HG03196 (cell line): ENCODE data around the gene TMEM38B.
"Not testable (repeated sequence)": the region's sequence is repeated elsewhere in the genome, so short reads cannot be mapped to it uniquely, and the experiment has no call there.

Source experiments
- ATAC-seq: cut with Tn5 transposase; IDR thresholded peaks from one replicate; pipeline ENCODE4 v1.9.1; 2021; ENCODE audit not compliant: unreplicated experiment

Gene TMEM38B

DNA sequence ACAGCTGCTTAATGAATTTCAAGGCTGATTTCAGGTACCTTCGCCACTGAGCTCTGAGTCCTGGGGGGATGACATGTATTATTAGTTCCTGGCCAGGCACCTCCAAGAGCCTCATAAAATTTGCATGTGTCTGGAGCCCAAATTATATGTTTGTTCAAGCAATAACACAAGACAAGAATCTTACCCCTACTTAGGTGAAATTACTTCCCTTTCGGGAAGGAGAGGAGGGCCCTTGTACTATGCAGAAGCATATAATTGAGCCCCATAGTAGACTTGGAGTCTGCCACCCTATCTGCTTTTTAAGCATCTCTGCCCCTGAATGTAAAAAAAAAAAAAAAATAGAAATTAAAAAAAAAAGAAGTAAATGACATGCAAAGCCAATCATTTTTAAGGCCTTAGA, 13.0 kb upstream of the TMEM38B start:
- ATAC-seq: no peak

DNA sequence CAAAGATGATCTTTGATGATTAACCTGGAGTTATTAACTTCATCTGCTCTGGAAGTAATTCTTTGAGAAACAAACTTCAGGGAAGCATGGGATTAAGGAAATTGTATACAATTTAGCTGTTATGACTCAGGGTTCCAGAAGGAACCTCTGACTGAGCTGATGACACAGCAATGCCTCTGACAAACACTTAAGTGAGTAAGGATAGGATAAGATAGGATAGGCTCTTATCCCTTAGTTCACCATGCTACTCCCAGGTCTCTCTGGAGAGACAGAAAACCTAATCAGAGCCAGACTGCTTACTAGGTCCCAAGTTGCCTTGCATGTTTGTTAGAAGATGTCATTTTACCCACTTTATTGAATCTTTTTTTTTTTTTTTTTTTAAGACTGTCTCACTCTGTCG, 12.6 kb upstream of the TMEM38B start:
- ATAC-seq: no peak

DNA sequence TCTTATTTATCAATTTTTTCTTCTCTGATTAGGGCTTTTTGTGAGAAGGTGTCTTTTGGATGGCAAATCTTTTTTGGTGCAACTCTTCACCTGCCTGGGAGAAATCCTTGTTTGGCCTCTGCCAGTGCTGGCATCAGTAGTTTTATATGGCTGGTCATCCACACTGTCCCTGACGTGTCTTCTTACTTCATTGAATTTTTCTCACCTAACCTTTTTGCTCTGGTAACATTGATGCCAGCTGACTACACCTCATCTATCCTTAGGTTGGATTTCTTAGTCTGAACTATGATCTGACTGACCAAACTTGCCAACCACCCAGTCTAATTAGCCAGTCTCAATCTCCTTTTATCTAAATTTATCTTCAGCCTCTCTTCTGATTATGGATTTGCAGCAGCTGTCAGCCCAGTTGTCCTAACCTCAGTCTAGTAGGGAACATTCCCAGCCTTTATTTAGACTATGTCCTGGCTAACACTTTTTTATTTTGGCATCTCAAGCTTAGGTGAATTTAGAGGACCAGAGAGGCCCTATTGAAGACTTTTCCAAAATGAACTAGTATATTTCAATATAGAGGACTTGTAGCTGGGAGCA, 10.6 kb upstream of the TMEM38B start:
- ATAC-seq: no peak

DNA sequence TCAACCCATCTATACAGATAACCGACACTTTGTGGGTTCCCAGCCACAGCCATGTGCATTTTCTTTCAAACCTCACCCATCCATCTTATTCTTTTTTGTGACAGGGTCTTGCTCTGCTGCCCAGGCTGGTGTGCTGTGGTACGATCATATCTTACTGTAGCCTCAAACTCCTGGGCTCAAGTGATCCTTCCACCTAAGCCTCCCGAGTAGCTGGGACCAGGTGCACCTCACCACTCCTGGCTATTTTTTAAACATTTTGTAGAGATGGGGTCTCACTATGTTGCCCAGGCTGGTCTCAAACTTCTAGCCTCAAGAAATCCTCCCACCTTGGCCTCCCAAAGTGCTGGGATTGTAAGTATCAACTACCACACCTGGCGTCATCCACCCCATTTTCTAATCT, 7.4 kb upstream of the TMEM38B start:
- ATAC-seq: no peak

DNA sequence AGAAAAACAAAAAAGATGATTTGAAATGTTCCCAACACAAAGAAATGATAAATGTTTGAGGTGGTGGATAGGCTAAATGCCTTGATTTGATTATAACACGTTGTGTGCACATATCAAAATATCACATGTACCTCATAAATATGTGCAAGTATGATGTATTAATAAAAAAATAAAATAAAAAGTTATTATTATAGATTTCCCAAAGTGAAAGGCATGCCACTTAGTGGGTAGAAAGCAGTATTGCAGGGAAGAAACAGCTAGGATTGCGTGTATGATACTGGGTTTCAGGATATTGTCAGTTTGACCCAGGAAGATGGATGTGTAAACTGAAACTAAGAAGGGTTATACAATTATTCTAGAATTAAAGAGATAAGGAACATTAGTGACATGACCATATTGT, 3.6 kb upstream of the TMEM38B start:
- ATAC-seq: no peak

DNA sequence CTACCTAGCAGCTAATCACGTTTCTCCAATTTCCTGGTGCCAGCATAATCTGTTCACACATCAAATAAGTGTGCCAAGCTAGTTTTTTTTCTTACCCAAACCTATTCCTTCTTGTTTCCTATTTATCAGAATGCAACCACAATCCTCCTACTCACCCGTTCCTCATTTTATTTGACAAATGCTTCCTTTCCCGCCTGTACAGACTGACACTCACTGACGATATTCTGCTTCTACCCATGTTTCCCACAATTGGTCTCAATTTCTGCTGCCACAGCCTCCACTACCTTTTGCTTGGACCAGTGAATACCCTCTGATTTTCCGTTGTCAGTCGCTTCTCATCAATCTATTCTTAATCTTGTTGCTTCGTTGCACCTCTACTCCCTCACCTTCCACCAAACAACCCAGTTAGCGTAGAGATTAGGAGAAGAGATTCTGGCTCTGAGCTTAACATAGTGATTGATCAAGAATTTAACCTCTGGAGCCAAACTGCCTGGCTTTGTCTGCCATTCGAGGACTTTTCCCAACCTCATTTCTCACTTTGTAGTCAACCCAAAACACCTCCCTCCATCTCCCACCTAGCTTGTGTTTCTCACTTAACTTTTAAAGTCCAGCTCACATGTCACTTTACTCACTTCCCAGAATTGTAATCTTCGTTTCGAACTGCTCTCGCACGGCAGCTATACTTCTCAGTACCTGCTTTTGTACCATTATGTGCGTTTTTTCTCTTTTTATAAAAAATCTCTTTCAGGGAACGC, 729 bp upstream of the TMEM38B start:
- peak; percentile 28 for ATAC-seq

DNA sequence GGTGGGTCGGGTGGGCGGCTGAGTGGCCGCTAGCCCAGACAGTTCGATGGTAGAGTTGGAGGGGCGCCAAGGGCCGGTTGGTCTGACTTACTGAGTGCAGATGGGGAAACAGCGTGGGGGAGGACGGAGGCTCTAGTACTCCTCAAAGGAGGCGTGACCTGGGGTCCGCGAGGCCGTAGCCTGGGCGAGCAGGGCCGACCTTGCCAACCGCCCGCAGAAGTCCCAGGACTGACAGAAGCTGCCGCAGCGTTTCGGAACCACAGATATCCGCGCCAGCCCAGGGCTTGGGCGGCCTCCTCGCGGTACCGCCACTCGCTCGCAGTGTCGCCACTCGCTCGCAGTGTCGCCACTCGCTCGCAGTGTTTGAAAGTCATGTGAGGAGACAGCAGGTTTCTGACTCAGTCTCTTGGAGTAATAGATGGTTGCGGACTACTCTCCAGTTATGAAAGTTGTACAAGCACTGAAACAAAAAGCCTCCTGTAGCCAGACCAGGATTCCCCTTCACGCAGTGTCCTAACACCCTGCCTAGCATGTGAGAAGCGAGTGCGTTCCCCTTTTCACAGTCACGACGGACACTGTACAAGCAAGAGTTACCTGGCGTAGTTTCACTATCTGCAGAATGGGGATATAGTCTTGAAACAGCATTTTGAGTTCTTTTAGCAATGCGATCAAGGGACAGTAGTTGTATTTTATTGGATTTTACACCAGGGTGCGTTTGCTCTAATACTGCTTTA, 674 bp downstream of the TMEM38B start:
- peak; percentile 58 for ATAC-seq

DNA sequence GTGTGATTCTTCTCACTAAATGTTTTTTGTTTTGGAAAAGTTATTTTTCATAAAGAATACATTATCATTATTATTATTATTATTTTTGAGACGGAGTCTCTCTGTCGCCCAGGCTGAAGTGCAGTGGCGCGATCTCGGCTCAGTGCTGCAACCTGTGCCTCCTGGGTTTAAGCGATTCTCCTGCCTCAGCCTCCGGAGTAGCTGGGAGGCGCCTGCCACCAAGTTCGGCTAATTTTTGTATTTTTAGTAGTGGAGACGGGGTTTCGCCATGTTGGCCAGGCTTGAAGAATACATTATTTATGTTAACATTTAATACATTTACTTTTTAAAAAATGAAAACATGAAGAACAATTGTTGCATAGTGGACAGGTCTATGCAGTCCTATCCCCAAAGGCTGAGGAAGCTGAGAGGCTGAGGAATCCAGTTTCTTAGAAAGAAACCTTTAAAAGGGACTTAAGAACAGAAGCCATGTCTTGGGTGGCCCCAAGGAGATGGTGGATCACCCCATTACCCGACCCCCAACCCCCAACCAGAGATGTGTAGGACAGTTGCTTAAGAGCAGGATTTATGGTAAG, 2.0 kb downstream of the TMEM38B start:
- no peak for ATAC-seq

DNA sequence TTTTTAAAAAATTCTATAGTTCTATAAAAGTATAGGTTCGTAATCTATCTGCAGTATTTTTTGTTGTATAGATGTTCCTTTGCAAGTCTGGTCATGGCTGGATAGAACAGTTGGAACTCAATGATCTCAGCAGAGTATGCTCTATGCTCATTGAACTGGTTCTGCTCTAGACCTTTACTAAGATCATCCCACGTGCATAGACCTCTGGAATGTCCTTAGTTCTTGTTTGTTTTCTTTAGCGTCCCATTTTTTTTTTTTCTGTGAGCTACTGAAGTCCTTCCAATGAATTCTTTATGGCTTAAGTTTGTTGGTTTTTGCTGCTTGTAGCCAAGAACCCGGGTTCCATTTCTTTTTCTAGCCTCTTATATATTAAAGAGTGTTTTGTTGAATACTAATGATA, 3.5 kb downstream of the TMEM38B start:
- no peak for ATAC-seq

DNA sequence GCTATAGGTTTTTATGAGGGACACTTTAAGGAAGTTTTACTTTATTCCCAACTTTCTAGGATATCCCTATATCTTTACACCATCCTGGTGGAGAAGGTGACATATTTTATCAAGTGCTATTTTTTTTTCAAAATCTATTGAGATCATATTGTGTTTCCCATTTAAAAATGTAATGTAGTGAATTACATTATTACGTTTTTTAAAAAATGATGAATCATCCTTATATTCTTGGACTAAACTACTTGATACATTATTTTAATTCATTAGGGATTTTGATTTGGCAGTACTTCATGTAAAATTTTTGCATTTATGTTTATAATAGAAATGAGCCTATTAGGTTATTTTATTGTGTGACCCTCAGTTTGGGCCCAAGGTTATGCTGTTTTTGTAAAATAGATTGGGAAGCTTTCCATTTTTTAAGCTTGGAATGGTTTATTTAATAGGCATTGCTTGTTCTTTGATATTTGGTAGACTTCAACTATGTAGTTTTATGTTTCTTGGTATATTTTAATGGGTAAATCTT, 4.1 kb downstream of the TMEM38B start:
- no peak for ATAC-seq

DNA sequence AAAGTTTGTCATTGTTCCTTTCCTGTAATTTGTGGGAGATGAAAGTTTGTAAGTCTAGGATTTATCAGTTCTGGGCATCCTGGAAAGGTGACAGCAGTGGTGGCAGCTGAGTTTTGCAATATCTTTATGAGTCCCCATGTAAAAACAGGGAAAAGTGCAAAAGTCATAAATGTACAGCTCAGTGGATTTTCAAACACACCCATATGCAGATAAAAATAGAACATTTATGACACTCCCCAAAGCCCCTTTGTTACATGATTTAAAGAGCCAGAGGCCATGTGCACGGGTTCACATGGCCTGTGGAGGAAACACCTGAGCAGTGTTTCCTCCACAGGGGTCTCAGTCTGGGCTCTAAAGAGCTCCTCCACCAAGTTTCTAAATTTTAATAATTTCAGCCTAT, 6.3 kb downstream of the TMEM38B start:
- ATAC-seq: no peak

DNA sequence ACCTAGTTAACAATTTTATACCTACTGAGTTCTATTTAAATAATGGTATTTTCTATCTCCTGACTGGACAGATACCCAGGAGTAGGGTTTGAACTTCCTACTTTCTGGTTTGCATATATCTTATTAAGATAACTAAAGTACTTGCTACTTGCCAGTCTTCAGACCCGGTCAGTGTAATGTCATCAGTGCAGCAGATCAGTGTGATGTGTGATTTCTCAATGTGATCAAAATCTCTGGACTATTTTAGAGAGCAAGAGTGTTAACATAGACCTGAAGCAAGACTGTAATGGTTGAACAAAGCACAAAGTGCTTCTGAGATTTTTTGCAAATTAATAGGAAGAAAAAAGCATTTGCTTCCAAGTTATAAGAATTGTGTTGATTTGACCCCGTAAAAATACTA, 6.8 kb downstream of the TMEM38B start:
- no peak for ATAC-seq

DNA sequence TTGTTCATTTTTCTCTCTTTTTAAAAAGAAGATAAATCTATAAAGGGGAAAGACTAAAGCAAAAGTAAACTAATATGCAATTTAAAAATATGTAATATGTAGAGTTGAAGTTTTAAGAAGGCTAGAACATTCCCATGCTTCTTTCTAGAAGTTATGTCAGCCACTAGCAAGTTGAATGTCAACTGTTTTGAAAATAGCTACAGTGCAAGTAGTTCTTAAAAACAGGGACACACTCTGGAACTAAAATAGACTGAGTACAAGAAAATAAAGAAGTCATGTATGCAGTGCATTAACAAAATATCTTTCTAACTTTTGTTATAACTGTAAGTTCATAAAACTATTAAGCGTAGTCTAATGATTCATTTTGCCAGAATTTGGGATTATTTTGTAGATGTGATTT, 7.9 kb downstream of the TMEM38B start:
- no peak for ATAC-seq

DNA sequence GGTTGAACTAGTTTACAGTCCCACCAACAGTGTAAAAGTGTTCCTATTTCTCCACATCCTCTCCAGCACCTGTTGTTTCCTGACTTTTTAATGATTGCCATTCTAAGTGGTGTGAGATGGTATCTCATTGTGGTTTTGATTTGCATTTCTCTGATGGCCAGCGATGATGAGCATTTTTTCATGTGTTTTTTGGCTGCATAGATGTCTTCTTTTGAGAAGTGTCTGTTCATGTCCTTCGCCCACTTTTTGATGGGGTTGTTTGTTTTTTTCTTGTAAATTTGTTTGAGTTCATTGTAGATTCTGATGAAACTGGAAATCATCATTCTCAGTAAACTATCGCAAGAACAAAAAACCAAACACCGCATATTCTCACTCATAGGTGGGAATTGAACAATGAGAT, 9.3 kb downstream of the TMEM38B start:
- not testable (repeated sequence) for ATAC-seq

DNA sequence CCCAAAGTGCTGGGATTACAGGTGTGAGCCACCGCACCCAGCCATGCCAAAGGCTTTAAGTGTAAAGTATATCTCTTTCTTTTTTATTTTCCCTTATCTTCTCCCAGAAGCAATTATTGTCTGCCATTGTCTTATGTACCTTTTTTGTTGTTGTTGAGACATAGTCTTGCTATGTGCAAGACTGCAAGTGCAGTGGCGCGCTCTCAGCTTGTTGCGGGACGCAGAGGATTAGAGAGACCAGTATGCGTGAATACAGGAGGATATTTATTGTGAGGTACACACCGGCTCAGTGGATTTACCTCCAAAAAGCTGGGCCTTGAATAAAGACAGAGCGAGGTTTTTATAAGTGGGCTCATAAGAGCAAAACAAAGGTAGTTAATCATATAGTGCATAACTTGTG, 11.8 kb downstream of the TMEM38B start:
- no peak for ATAC-seq

DNA sequence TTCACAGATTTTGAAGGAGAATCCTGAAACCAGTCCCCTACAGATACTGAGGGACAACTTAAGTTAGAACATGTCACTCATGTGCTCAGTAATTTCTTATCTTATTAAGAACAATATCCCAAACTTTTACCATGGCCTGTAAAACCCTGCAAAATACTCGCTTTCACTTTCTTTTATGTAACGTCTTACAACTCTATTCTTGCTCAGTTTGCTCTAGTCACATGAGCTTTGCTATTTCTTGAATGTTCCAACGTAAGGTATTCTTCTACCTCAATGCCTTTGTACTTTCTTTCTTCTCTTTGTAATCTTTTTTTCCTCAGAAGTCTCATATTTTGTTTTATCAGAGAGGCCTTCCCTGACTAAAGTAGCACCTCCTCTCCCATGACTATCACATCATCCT, 14.1 kb downstream of the TMEM38B start:
- no peak for ATAC-seq

DNA sequence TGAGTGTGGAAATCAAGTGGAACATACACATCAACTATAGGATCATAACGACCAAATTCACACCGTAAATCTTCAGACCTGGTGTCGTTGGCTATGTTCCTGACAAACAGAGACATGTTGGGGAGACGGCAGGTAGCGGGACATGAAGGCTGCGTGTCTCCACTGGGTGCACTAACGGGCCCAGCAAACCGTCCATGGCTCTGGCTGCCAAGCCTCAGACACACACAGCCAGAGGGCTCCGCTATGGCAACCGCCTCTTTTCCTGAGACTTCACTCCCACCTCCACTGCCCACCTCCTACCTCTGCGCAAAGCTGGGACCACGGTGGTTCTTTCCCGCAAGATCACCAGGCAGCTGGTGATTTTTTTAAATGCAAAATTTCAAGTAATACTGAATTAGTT, 16.3 kb downstream of the TMEM38B start:
- ATAC-seq: no peak

DNA sequence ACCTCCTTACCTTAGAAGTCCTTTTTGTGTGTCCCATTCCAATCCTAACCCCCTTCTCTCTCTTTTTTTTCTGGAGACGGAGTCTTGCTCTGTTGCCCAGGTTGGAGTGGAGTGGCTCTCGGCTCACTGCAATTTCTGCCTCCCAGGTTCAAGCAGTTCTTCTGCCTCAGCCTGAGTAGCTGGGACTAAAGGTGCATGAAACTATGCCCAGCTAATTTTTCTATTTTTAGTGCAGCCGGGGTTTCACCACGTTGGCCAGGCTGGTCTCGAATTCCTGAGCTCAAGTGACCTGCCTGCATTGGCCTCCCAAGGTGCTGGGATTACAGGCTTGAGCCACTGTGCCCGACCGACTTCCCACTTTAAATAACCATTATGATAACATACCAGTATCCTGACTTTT, 17.5 kb downstream of the TMEM38B start:
- ATAC-seq: no peak

DNA sequence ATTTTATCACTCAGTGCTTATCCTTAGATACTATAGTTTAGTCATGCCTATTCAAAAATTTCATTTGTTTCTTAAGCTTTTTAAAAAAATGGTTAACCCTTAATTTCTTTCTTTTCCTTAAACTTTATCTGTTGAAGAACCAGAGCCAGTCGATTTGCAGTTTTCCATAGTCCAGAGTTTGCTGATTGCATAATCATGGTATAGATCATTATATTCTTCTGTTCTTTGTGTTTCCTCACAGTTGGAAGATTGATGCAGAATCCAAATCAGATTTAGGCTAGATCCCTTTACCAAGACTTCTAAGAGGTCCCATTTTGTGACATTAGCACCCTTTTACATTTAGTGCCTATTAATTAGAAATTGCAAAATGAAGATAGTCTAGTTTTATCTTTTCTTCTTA, 18.0 kb downstream of the TMEM38B start:
- no peak for ATAC-seq

DNA sequence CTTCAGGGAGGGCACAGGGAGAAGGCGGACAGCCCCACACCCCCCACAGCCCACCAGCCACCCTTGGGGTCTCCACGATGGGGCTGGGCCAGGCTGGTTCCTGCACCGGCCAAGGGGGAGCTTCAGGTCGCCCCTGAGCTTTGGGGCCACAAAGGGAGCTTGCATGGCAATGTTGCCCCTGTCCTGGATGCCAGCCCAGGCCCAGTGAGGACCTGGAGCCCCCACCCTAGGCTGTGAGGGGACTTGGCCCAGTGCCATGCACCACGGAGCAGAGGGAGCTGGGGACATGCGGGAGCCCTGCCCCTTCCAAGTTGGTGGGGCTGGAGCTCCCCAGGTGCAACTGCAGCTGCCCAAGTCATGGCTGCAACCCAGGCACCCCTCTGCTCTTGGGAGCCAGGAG, 18.4 kb downstream of the TMEM38B start:
- ATAC-seq: no peak

DNA sequence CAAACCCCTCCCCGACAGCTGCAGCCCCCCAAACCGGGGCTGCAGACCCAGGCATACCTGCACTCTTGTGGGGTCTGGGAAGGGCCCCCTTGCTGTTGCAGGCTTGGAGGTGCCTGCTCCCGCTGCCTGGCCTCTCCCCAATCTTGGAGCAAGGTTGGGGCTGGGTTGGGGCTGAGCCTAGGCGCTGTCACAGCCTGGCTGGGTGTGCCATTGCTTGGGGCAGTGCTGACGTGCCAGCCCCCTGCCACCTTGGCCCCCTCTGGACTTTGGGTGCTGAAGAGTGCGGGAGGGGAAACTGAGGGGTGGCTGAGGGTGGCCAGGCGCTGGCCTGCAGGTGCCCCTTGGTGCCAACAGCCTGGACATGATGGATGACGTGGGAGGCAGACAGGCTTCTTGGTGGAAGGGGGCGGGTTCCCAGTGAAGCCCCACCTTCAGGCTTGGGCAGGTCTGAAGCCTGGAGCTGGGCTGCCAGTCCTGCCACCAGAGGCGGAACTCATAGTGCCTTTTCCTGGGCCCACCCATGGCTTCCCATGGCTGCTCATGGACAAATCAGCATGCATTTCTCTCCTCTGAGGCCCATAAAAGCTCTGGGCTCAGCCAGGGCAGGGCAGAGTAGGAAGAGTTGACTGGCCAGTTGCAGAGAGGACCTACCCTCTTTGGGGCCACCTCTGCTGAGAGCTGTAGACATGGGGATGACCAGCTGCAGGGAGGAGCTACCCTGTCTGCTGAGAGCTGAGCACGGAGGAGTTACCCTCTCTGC, 19.1 kb downstream of the TMEM38B start:
- ATAC-seq: no peak
